CD4-positive, alpha-beta T cell treated with Interleukin-1 beta for 1 hour (primary cell): Measurements from ENCODE around the gene LPXN.
A peak's percentile ranks its signal among the peaks of the same experiment; 100 is the strongest.

Experiments used
- DNase-seq, 2 donors: peaks; one replicate each; pipeline ENCODE4 v3.0.0-alpha.2; 2020 to 2022

LPXN gene

DNA sequence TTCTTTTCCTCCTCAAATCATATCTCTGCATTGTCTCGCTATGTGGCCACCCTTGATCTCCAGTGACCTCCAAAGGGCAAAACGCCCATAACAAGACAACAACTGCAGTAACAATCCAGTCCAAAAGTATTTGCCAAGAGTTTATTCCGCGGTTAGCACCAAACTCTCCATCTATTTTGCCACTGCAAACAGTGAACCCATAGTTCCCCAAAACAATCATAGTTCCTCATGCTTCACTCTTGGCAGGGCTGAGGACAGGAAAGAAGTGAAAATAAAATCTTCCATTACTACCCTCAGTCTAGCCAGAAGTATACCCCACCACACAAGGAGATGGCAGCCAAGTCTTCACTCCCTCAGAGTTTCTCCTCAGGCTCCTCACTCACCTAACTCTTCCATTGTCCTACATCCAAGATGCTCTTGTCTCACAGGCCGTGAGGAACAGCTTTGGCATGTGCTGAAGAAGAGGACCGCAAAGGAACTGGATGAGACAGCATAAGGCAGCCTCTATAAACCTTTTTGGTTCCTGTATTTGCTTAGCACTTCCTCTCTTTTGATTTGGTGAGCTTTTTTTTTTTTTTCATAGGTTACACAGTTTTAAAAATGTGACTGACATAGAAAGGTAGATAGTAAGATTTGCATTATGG lies at the start of gene LPXN:
LPXN (minus strand) TSS at position 480 of the 644 bp plus-strand sequence; CDS start at position 396, 84 bp downstream.
- peak; percentile 74 for DNase-seq

DNA sequence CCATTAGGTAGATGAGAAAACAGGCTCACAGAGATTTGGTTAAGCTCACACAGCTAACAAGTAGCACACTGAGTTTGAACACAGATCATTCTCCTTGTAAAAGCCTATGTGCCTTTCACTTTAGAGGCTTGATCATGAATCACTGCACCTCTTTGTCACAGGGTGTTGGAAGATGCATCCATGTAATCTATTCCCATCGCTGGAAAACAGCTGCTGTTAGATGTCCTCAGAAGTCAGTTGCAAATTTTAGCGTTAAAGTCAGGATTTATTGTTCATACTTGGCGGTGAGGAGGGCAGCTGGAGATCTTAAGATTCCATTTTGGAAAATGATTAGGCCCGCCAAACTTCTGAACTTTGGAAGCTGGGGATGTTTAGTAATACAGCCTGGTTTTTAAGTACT lies 49.4 kb upstream of the LPXN start:
- no peak for DNase-seq

DNA sequence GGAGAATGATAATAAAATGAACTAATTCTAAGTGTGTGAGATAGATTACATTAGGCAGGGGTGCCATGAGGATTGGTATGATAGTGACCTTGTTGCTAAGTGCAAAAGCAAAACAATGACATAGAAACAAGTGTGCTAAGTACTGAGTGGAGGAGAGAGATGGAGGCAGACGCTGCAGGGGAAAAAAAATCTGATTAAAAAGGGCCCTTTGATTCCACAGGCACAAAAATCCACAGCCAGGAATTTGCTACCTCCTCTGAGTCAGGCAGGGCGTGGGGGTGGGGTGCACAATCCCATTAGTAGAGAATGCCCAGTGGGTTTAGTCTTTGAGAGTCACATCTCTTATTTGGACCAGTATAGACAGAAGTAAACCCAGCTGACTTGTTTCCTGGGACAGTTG lies 46.7 kb upstream of the LPXN start, which contains the start of gene CNTF:
CNTF (plus strand) TSS at position 322 of the 400 bp plus-strand sequence. CDS start 88 bp downstream, outside the sequence.
- no peak for DNase-seq

DNA sequence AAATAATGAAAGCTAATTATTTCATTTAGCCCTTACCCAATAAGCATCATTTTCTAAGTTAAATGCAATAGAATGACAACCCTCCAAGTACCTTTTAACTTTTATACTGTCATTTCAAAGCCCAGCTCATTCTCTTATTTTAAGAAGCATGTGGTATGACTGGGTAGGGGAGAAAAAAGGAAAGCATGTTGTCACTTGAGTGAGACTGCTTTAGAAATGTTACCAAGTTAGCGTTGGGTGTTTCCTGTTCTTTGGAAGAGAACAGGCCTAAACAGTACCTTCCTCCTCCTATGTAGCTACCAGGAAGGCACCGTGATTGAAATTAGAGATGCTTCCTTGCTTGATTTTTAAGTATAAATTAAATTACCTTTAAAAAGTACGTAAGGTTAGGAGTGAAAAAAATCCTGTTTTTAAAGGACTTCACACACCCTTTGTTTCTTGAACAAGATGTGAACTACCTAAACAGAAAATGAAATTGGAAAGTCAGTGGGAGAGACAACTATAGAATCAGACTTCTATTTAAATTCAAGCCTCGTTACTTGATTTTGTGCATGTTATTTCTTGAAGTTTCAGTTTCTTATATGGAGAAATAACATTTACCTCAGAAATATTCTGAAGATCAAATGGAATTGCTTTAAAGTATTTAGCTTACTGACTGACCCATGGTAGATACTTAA lies 46.1 kb upstream of the LPXN start:
- no peak for DNase-seq

DNA sequence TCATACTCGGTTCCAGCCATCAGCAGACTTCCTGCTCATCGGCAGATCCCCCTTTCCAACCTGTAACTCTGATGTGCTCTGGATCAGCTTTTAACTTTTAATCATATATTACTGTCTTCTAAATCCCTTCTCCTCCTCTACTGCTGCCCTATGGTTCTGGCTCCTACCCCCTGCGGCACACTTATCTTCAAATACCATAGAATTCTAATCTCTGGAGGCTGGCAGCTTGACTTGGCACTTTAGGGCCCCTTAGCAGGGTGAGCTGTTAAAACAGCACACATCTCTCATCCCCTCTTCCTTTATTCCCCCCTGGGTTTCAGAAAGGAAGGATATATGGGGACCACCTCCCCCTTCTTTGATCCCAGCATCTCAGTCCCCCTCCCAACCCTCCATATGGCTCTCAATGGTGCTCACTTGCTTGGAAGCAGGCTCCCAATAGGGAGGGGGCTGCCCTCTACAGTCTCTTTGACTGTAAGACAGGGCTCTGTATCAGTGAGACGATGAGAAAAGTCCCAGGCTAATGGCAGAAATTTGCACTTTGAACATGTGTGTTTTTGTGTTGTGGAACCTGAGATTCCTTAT lies 42.4 kb upstream of the LPXN start:
- DNase-seq: peak in 1 of 2 donors; percentile 16

DNA sequence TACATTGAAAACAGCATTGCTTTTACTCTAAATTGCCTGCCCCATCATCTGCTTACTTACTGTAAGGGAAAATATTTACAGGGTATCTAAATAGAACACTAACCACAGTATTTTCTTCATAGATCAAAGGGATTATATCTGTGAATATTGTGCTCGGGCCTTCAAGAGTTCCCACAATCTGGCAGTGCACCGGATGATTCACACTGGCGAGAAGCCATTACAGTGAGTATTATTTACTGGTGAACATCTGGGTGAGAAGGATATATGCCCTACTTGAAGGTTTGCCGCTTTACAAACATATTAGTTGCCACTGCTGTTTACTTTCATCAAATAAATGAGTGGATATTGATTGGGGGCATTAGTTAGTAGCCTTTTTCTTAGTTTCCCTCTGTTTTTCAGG lies 40.9 kb upstream of the LPXN start:
- DNase-seq: no peak

DNA sequence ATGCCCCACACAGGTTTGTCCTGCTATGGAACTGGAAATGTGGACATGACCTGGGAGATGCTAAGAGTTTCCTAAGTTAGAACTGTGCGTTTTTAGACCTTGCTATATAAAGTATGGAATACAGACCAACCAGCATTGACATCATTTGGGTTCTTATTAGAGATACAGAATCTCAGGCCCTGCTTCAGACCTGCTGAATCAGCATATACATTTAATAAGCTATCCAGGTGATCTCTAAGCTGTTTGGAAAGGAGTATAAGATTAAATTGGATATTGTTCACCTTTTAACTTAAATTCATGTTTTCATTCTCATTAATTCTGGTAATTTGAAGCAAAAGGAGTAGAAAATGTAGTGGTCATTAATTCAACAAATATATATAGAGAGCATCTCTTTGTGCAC lies 39.9 kb upstream of the LPXN start:
- no peak for DNase-seq

DNA sequence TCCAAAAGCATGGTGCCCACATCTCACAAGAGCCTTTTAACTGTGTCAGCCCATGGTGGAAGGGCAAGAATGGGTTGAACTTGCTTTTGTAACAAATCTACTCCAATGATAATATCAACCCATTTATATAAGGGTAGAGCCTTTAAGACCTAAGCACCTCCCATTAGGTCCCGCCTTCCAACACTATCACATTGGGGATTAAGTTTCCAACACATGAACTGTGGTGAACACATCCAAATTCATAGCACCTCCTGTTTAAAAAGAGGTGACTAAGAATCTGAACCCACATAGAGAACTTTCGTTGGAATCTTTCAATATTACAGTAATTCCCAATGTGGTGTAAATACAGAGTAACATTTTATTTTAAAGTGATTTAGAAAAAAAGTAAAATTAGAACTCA lies 37.6 kb upstream of the LPXN start:
- no peak for DNase-seq

DNA sequence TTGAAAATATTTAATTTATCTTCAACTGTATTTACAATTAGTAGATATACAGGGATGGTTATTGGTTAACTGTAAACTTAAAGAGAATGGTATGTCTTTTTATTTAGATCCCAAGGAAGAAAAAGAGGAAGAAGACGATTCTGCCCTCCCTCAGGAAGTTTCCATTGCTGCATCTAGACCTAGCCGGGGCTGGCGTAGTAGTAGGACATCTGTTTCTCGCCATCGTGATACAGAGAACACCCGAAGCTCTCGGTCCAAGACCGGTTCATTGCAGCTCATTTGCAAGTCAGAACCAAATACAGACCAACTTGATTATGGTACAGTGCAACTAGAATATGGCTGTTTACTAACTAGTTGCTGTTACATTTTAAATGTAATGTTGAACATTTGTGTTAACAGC lies 34.1 kb upstream of the LPXN start:
- no peak for DNase-seq

DNA sequence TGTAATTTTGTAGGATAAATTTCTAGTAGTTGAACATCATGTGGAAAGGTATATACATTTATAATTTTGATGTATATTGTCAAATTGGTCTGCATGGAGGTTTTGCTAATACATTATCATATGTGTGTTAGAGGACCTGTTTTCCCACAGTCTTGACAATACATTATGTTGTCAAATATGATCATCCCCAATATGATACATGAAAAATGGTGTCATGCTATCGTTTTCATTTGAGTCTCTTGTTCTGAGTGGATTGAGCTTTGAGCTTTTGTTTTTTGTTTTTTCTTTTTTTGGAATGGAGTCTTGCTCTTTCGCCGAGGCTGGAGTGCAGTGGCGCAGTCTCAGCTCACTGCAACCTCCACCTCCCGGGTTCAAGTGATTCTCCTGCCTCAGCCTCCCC lies 32.7 kb upstream of the LPXN start:
- no peak for DNase-seq

DNA sequence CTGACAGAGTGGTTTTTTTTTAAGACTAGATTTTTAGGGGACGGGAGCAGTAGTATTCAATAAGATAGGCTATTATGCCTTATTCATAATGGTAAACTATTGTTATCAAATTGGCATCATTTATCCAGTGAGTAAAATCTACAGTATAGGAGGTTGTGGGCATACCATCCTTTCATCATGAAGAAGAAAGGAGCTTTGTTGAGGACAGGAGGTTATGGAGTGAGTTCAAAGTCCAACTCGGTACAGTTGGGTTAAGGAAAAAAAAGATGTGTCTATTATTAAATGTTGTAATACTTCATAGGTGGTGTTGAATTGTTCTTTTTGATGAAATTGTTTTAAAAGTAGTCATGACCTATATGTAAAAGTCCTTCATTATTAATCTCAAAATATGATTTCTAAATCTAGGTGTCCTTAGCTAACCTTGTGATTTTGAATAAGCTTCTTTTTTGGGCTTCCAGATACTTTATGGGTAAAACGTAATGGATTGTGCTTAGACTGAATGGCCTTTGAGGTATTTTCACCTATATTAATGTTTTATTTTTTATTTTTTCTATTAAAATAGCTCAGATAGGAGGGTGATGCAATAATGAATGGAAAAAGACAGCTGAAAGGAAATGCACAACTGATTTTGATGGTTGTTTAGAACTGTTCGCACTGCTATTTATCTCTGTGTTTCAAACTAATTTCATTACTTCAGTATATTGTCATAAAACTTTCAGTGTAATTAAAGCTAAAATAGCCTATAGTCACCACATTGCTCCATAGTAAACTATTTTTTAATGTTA lies 31.5 kb upstream of the LPXN start:
- DNase-seq: no peak

DNA sequence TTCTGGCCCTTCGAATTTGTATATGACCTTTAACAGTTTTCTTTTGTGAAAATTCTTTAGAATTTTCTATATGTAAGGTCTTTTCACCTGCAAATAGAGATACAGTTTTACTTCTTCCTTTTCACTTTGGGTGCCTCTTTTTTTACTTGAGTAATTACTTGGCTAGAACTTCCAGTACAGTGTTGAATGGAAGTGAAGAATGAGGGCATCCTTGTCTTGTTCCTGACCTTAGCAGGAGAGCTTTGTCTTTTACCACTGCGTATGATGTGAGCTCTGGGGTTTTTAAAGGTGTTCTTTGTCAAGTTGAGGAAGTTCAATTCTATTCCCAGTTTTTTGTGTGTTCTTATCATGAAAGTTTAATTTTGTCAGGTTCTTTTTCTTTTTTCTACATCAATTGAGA lies 24.9 kb upstream of the LPXN start:
- no peak for DNase-seq

DNA sequence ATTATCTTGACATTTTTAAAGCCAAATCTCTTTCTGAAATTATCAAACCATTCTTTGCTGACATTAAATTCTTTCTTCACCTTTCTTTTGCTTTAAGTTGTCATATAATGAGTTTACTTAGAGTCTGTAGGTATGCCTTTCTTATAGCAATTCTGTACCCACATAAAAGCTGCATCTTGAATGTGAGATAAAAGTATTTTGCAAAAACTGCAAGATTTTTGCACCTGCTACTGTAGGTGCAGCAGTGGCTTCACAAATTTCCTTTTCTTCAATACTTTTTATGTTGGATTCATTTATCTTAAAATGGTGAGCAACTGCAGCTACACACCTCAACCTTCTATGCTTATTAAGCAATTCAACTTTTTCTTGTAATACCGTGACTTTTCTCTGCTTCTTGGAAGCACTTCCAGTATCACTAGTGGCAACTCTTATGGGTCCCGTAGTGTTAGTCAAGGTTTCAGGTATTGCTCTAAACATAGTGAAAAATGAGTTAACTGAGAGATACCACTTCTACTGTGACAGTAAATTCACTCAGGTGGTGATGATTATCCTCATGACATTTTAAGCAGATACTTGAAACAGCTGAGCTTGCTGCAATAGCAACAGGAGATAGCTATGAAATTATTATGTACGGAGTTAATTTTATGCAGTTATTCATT lies 22.0 kb upstream of the LPXN start:
- DNase-seq: no peak

DNA sequence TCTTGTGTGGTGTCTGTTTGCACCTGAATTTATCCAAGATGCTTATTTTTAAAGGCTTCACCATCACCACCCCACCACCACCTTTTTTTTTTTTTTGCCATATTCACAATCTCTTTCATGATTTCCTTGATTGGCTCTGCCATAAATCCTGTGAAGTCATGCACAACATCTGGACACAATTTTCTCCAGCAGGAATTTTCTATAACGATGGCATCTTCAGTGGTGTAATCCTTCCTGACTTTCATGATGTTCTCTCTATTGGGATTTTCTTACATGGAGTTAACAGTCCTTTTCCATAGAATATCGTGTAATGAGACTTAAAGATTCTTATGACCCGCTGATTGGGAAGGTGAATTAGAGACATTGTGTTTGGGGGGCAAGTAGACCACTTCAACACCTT lies 21.0 kb upstream of the LPXN start:
- no peak for DNase-seq

DNA sequence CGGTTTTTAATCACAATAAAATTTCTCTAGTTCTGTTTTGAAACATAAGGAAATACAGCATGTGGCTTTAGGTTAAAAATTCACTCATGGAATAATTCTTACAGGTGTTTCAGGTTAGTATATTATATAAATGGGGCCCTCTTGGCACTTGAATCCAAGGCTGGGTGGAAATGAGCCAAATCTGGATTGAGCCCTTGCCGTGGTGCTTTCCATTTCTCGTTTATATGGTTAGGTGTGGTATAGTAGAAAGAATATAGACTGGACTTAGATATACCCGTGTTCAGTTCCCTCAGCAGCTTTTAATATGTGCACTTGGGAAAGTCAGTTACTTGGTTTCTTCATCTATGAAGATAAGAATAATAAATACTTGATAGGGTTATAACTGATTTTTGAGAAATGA lies 19.2 kb upstream of the LPXN start:
- DNase-seq: no peak

DNA sequence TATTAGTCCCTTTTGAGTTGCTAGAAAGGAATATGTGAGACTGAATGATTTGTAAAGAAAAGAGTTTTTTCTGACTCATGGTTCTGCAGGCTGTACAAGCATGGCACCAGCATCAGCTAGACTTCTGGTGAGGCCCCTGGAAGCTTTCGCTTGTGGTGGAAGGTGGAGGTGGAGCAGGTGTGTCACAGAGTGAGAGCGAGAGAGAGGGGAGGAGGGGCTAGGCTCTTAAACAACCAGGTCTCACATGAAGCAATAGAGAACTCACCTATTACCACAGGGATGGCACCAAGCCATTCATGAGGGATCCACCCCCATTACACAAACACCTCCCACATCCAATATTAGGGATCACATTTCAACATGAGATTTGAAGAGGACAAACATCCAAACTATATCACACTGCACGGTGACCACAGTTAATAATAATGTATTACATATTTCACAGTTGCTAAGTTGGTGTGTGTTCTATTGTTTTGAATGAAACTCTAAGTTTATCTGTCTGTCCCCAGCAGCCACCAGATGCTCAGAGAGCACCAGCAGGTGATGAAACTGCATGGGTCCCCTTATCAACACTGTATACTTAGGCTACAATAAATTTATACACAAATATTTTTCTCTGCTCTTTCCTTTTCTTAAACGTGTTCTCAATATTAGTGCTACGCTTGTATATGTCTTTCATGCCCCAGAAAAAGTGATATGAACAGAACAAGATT lies 17.3 kb upstream of the LPXN start:
- no peak for DNase-seq

DNA sequence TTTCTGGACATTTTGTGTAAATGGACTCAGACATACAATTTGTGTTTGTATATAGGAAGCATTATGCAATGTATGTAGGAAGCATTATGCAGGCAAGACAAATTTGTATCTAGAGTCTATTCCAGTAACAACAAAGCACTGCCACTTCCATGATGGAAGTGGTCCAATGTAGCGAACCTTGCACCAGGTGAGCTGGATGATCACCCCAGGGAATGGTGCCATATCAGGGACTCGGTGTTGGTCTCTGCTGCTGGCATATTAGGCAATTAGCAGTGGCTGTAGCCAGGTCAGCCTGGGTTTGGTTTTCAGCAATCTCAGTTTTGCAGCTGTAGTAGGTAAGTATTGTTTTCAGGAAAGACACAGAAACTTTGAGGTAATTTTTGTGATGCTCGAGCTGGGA lies 16.0 kb upstream of the LPXN start:
- no peak for DNase-seq

DNA sequence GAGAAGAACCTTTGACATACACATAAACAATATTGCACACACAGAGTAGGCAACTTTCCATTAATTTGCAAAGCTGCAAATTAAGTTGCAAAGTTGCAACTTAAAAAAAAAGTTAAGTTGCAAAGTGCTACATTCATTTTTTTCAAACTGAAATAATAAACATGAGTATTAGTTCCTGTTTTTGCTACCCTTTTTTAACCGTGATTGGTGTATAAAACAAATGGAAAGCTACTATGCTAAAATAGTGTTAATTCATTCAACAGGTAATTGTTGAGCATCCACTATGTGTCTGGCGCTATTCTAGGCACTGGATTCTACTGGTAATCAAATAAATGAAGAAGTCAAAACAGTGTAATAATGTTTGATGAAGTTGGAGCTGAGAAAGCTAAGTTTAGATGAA lies 11.3 kb upstream of the LPXN start:
- DNase-seq: no peak

DNA sequence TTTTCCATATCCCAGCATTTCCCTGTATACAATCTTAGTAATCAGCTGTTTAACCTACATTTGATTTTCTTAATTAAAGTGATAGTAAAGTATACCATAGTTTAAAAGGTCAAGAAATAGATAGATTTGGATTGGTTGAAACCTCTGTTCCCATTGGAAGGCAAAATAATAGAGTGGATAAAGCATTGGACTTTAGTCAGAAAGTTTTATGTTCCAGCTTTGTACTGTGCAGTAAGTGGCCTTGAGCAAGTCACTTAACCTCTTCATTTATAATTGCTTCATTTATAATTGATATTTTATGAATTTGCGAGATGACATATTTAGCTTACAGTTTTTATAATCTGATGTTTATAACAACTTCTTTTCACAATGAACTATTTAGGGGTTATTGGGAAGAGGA lies 6.8 kb upstream of the LPXN start:
- no peak for DNase-seq

DNA sequence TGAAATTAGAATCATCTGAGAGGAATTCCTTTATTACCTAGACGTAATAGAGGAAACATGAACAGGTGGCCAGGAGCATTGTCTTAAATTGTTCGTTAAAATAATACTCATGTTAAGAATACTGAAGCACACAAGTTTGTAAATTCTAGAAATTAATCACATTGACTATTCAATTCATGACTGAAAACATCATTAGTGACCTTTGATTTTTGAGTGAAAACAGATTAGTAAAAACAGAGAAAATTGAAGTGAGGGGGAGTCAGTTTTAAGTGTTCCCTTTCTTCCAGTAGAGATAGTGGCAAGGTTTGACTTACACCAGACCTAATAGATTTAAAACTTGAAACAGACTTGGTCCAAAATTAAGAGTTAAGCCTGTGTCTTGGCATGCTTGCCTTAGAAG lies 4.7 kb upstream of the LPXN start:
- DNase-seq: no peak

DNA sequence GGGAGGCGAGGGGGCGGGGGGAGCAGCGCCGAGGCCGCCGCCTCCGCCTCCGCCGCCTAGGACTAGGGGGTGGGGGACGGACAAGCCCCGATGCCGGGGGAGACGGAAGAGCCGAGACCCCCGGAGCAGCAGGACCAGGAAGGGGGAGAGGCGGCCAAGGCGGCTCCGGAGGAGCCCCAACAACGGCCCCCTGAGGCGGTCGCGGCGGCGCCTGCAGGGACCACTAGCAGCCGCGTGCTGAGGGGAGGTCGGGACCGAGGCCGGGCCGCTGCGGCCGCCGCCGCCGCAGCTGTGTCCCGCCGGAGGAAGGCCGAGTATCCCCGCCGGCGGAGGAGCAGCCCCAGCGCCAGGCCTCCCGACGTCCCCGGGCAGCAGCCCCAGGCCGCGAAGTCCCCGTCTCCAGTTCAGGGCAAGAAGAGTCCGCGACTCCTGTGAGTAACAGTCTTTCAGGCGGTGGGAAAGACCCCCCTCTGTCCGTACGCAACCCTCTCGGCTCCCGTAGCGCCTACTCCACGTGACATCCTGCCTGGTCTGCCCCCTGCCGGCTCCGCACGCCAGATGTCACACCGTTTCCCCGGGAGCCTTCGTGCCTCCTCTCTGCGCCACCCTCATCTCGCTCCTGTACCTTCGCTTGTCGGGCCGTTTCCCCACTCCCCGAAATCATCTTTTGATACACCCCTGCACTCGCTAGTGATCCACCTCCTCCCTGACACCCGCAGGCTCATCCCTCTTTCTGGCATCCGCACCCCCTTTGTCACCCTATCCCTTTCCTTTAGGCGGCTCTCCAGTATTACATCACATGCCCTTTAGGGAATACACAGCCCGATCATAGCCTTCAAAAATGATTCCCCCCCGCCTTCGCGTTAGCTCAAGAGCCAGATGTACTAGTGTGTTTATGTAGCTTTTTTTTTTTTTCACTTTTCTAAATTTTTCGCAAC lies 3.8 kb upstream of the LPXN start:
- DNase-seq: peak; percentile 92 to 93
